ENCODE results near the gene MVK.

The MVK gene

GRCh38 chr12:109567967-109568366, 5.6 kb upstream of the MVK start:
- DNase-seq: no peak

- no peak for DNase-seq
Measured at GRCh38 chr12:109568486-109568885, 5.1 kb upstream of the MVK start.

GRCh38 chr12:109571773-109572505, 1.7 kb upstream of the MVK start:
- DNase-seq: no peak

GRCh38 chr12:109572506-109572845, 1.1 kb upstream of the MVK start:
- DNase-seq: no peak

- DNase-seq: no peak
Measured at GRCh38 chr12:109573914-109574244, 285 bp downstream of the MVK start.

- DNase-seq: no peak
Measured at GRCh38 chr12:109575683-109576082, 2.1 kb downstream of the MVK start.

- DNase-seq: no peak
Measured at GRCh38 chr12:109577311-109577710, 3.7 kb downstream of the MVK start.

- no peak for DNase-seq
Measured at GRCh38 chr12:109578330-109578927, 4.8 kb downstream of the MVK start.

GRCh38 chr12:109579639-109580038, 6.0 kb downstream of the MVK start:
- DNase-seq: no peak

- DNase-seq: no peak
Measured at GRCh38 chr12:109580272-109580671, 6.7 kb downstream of the MVK start.

- no peak for DNase-seq
Measured at GRCh38 chr12:109580684-109581333, 7.2 kb downstream of the MVK start.

GRCh38 chr12:109581334-109581691, 7.7 kb downstream of the MVK start:
- no peak for DNase-seq

GRCh38 chr12:109581856-109582255, 8.3 kb downstream of the MVK start:
- DNase-seq: no peak

GRCh38 chr12:109582636-109583035, 9.0 kb downstream of the MVK start:
- DNase-seq: no peak

- no peak for DNase-seq
Measured at GRCh38 chr12:109583733-109584132, 10.1 kb downstream of the MVK start.

GRCh38 chr12:109586385-109587296, 13.0 kb downstream of the MVK start:
- DNase-seq: no peak

GRCh38 chr12:109587921-109588320, 14.3 kb downstream of the MVK start:
- no peak for DNase-seq

GRCh38 chr12:109588461-109589239, 15.1 kb downstream of the MVK start:
- DNase-seq: no peak

- no peak for DNase-seq
Measured at GRCh38 chr12:109589240-109589590, 15.6 kb downstream of the MVK start.

GRCh38 chr12:109589691-109590245, 16.2 kb downstream of the MVK start:
- no peak for DNase-seq

- DNase-seq: no peak
Measured at GRCh38 chr12:109590566-109590965, 17.0 kb downstream of the MVK start.

- no peak for DNase-seq
Measured at GRCh38 chr12:109591041-109591440, 17.4 kb downstream of the MVK start.
